ENCODE results near the gene NTRK2.

GRCh38 chr9:84974258-84974657, 304.7 kb downstream of the NTRK2 start:
- TF ChIP-seq POLR2A (IDR thresholded peaks at IDR 0.05), result no peak
- no peak for TF ChIP-seq CTCF (IDR thresholded peaks at IDR 0.05)
- no peak for TF ChIP-seq EP300 (IDR thresholded peaks at IDR 0.05)
- TF ChIP-seq POLR2AphosphoS5 (IDR thresholded peaks at IDR 0.05), result no peak

All from suprapubic skin (tissue), 4 donors.